Epithelial cell of alveolus of lung (primary cell): ENCODE data around the gene RPRD1A. TPM values are rescaled to one million over a fixed set of nuclear protein-coding genes. Genes with fewer than 3 reads are reported as not detected.

Experiments
- total RNA-seq: library from RNA; depleted of rRNA; stranded (reverse); fragments of >200 nt; gene quantifications from 2 replicates; pipeline ENCODE4 v1.2.1, GENCODE V29; 2015

Gene RPRD1A
- 33.4 and 36.6 TPM in 2 replicates for total RNA-seq

GRCh38 chr18:36067055-36067957 lies at the start of gene RPRD1A:
Gene RPRD1A, minus strand, starts transcription at chr18:36067559. Its CDS starts 155 bp downstream, at chr18:36067404.

GRCh38 chr18:35972197-35973000 lies 95.0 kb downstream of the RPRD1A start, which contains the start of gene RMP24:
Gene RMP24, plus strand, starts transcription at chr18:35972679.

Other genes with a start within 250 kb of the RPRD1A start
- gene SLC39A6, start 61.8 kb upstream of the RPRD1A start, total RNA-seq: 33.1 and 53.8 TPM in 2 replicates
- 46.0 and 57.8 TPM in 2 replicates for gene ELP2, start 62.3 kb upstream of the RPRD1A start, total RNA-seq
- 1.3 and 1.4 TPM in 2 replicates for gene MOCOS, start 119.9 kb upstream of the RPRD1A start, total RNA-seq
- gene FHOD3, start 230.2 kb upstream of the RPRD1A start, total RNA-seq: 3.0 and 4.9 TPM in 2 replicates